Activated naive CD8-positive, alpha-beta T cell treated with anti-CD3 and anti-CD28 coated beads, Interleukin-2, amount 10 ng/mL, durations not matched to agents 7 days and 5 days (primary cell): Measurements from ENCODE around the gene TMEM158. TPM values are rescaled to one million over a fixed set of nuclear protein-coding genes. Genes with fewer than 3 reads are reported as not detected.

Experiments
- ATAC-seq: fragments of 150-1000 bp; cut with Tn5 transposase; one replicate; pipeline ENCODE4 v1.10.0; 2021; ENCODE audit warnings: low read depth, moderate library complexity
- POLR2A ChIA-PET: fragments of 350-600 bp; sonication (Branson Sonifier 250); formaldehyde crosslinking; loops from one replicate; lab custom pipeline; 2021; ENCODE audit warnings: antibody characterized with exemption; lab: Charles Lee
- DNase-seq: peaks from one replicate; pipeline ENCODE4 v3.0.0; 2021
- H3K27ac Mint-ChIP-seq: one replicate; pipeline ENCODE4 v1.8.0; 2022; ENCODE audit warnings: mild to moderate bottlenecking, mixed read lengths
- H3K27me3 Mint-ChIP-seq: one replicate; pipeline ENCODE4 v1.8.0; 2022; ENCODE audit warnings: mild to moderate bottlenecking, moderate library complexity, mixed read lengths
- H3K36me3 Mint-ChIP-seq: one replicate; pipeline ENCODE4 v1.8.0; 2021; ENCODE audit warnings: mild to moderate bottlenecking, mixed read lengths
- H3K4me1 Mint-ChIP-seq: one replicate; pipeline ENCODE4 v1.8.0; 2021; ENCODE audit warnings: mixed read lengths
- H3K4me3 Mint-ChIP-seq: one replicate; pipeline ENCODE4 v1.8.0; 2022; ENCODE audit warnings: mild to moderate bottlenecking, moderate library complexity, mixed read lengths
- H3K9me3 Mint-ChIP-seq: one replicate; pipeline ENCODE4 v1.8.0; 2021; ENCODE audit warnings: mixed read lengths
- total RNA-seq, 2 experiments: library from RNA; stranded (reverse); gene quantifications; one replicate each; pipeline ENCODE4 v1.2.3, GENCODE V29; 2021

Gene TMEM158
- total RNA-seq, 2 experiments from 2014 or later = not detected

GRCh38 chr3:45224824-45225464 lies 1.1 kb downstream of the TMEM158 start:
- H3K9me3 Mint-ChIP-seq = no peaks in the 10 kb centered on the region
- H3K36me3 Mint-ChIP-seq = no peaks in the 10 kb centered on the region
- peak overlapping the region; percentile 83 for H3K4me3 Mint-ChIP-seq
- POLR2A ChIA-PET = interaction anchor here (1.1 to 1.3 kb wide), 2 partner anchors 10 to 183 kb away, joined by 3 read pairs; no protein-coding TSS in a partner anchor
- ATAC-seq = no peak
- DNase-seq = peak; percentile 55
- peaks cover 9% of the 10 kb centered on the region for H3K4me1 Mint-ChIP-seq
- peaks cover 83% of the 10 kb centered on the region for H3K27me3 Mint-ChIP-seq
- H3K27ac Mint-ChIP-seq = no peak overlapping the region

GRCh38 chr3:45223889-45224727 lies 2.0 kb downstream of the TMEM158 start:
- H3K4me3 Mint-ChIP-seq = peak overlapping the region; percentile 8
- ATAC-seq (no peak), DNase-seq (no peak)
- POLR2A ChIA-PET = interaction anchor here (1.1 to 1.3 kb wide), 2 partner anchors 11 to 182 kb away, joined by 3 read pairs; no protein-coding TSS in a partner anchor
- peaks cover 79% of the 10 kb centered on the region for H3K27me3 Mint-ChIP-seq
- peaks cover 9% of the 10 kb centered on the region for H3K4me1 Mint-ChIP-seq
- H3K36me3 Mint-ChIP-seq = no peaks in the 10 kb centered on the region
- H3K27ac Mint-ChIP-seq = peak overlapping the region; percentile 24
- H3K9me3 Mint-ChIP-seq = no peaks in the 10 kb centered on the region

- Mint-ChIP-seq H3K4me3 (no peak overlapping the region), H3K36me3 (no peaks in the 10 kb centered on the region), H3K27ac (no peak overlapping the region), H3K27me3 (peaks cover 59% of the 10 kb centered on the region), H3K4me1 (peaks cover 4% of the 10 kb centered on the region), H3K9me3 (no peaks in the 10 kb centered on the region)
- ATAC-seq (no peak), DNase-seq (no peak)
- POLR2A ChIA-PET = interaction anchor here (1.2 kb wide), 1 partner anchor 11 kb away, joined by 4 read pairs; no protein-coding TSS in a partner anchor
Measured at GRCh38 chr3:45219694-45220093, 6.4 kb downstream of the TMEM158 start.

- Mint-ChIP-seq H3K27me3 (peaks cover 50% of the 10 kb centered on the region), H3K9me3 (no peaks in the 10 kb centered on the region), H3K4me3 (no peak overlapping the region), H3K27ac (no peak overlapping the region), H3K36me3 (no peaks in the 10 kb centered on the region), H3K4me1 (peaks cover 2% of the 10 kb centered on the region)
- DNase-seq (no peak), ATAC-seq (no peak)
- POLR2A ChIA-PET = no interaction called here
Measured at GRCh38 chr3:45218578-45219390, 7.3 kb downstream of the TMEM158 start.

GRCh38 chr3:45216021-45216609 lies 10.0 kb downstream of the TMEM158 start:
- POLR2A ChIA-PET = no interaction called here
- Mint-ChIP-seq H3K36me3 (no peaks in the 10 kb centered on the region), H3K27me3 (peaks cover 26% of the 10 kb centered on the region), H3K9me3 (no peaks in the 10 kb centered on the region), H3K27ac (no peak overlapping the region), H3K4me1 (peaks cover 2% of the 10 kb centered on the region), H3K4me3 (no peak overlapping the region)
- ATAC-seq = no peak
- no peak for DNase-seq

- no peak for DNase-seq
- Mint-ChIP-seq H3K27me3 (peaks cover 22% of the 10 kb centered on the region), H3K4me3 (no peak overlapping the region), H3K4me1 (peaks cover 5% of the 10 kb centered on the region), H3K36me3 (no peaks in the 10 kb centered on the region), H3K9me3 (no peaks in the 10 kb centered on the region), H3K27ac (no peak overlapping the region)
- POLR2A ChIA-PET = no interaction called here
- no peak for ATAC-seq
Measured at GRCh38 chr3:45215466-45215865, 10.6 kb downstream of the TMEM158 start.

- no peaks in the 10 kb centered on the region for H3K9me3 Mint-ChIP-seq
- peaks cover 15% of the 10 kb centered on the region for H3K27me3 Mint-ChIP-seq
- H3K4me3 Mint-ChIP-seq = no peak overlapping the region
- ATAC-seq (no peak), DNase-seq (no peak)
- no peak overlapping the region for H3K27ac Mint-ChIP-seq
- POLR2A ChIA-PET = no interaction called here
- H3K4me1 Mint-ChIP-seq = peaks cover 6% of the 10 kb centered on the region
- H3K36me3 Mint-ChIP-seq = no peaks in the 10 kb centered on the region
Measured at GRCh38 chr3:45214061-45214680, 11.9 kb downstream of the TMEM158 start.

- H3K4me3 Mint-ChIP-seq = no peak overlapping the region
- H3K36me3 Mint-ChIP-seq = no peaks in the 10 kb centered on the region
- H3K27me3 Mint-ChIP-seq = peaks cover 18% of the 10 kb centered on the region
- ATAC-seq = no peak
- H3K9me3 Mint-ChIP-seq = no peaks in the 10 kb centered on the region
- POLR2A ChIA-PET = no interaction called here
- DNase-seq = no peak
- no peak overlapping the region for H3K27ac Mint-ChIP-seq
- H3K4me1 Mint-ChIP-seq = peaks cover 10% of the 10 kb centered on the region
Measured at GRCh38 chr3:45212095-45212468, 14.0 kb downstream of the TMEM158 start.

- Mint-ChIP-seq H3K27me3 (peaks cover 17% of the 10 kb centered on the region), H3K36me3 (no peaks in the 10 kb centered on the region), H3K4me3 (no peak overlapping the region), H3K9me3 (no peaks in the 10 kb centered on the region), H3K27ac (no peak overlapping the region), H3K4me1 (peaks cover 10% of the 10 kb centered on the region)
- DNase-seq (no peak), ATAC-seq (no peak)
- POLR2A ChIA-PET = no interaction called here
Measured at GRCh38 chr3:45211466-45212094, 14.5 kb downstream of the TMEM158 start.

- POLR2A ChIA-PET = interaction anchor here (1.0 to 1.5 kb wide), 3 partner anchors 102 to 169 kb away, joined by 3 to 20 read pairs (median 4); no protein-coding TSS in a partner anchor
- H3K27ac Mint-ChIP-seq = no peak overlapping the region
- H3K4me1 Mint-ChIP-seq = peaks cover 10% of the 10 kb centered on the region
- H3K36me3 Mint-ChIP-seq = no peaks in the 10 kb centered on the region
- ATAC-seq (peak; percentile 91), DNase-seq (peak; percentile 85)
- no peak overlapping the region for H3K4me3 Mint-ChIP-seq
- no peaks in the 10 kb centered on the region for H3K9me3 Mint-ChIP-seq
- peaks cover 16% of the 10 kb centered on the region for H3K27me3 Mint-ChIP-seq
Measured at GRCh38 chr3:45210308-45211041, 15.6 kb downstream of the TMEM158 start.

GRCh38 chr3:45209526-45209925 lies 16.6 kb downstream of the TMEM158 start:
- Mint-ChIP-seq H3K36me3 (no peaks in the 10 kb centered on the region), H3K9me3 (no peaks in the 10 kb centered on the region), H3K27me3 (peaks cover 19% of the 10 kb centered on the region), H3K4me3 (no peak overlapping the region), H3K27ac (no peak overlapping the region), H3K4me1 (peaks cover 12% of the 10 kb centered on the region)
- no peak for ATAC-seq
- DNase-seq = no peak
- POLR2A ChIA-PET = interaction anchor here (0.6 to 1.5 kb wide), 3 partner anchors 63 to 165 kb away, joined by 3 read pairs; partner anchors contain the start of gene CDCP1
